ENCODE results near the gene DCAF15.

Gene DCAF15

DNA sequence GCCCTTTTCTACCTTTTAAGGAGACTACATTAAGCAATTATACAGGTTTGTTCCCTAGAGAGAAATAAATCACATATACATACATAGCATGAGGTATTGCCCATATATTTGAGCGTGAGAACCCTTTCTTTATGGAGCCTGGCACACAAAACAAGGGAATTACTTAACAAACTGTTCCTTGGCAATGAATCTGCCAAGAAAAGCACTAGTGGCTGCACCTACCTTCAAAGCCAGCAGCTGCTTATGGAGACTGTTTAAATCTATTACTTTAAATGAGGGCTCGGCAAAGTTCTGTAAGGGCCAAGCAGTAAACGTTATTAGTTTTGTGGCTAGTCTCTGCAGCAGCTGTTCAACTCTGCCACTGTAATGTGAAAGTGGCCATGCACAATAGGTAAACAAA, 46.8 kb downstream of the DCAF15 start:
- DNase-seq = no peak
- H3K4ac ChIP-seq (ENCODE audit: low read depth in 1 of 2, low read length in 2 of 2) = no peak overlapping the region
- no peak overlapping the region for H3K4me3 ChIP-seq (ENCODE audit: insufficient read depth in 1 of 2, low read depth in 1 of 2, low read length in 2 of 2)
- no peak overlapping the region for H2BK15ac ChIP-seq (ENCODE audit: low read depth, poor library complexity, severe bottlenecking)
- H3K9ac ChIP-seq (ENCODE audit: low read length) = no peak overlapping the region
- no peak overlapping the region for H2AFZ ChIP-seq (ENCODE audit: low read depth, low read length)
- peaks cover 6% of the 10 kb centered on the region for H3K4me1 ChIP-seq (ENCODE audit: control insufficient read depth, insufficient read depth, low read depth, low read length)
- peaks cover 46% of the 10 kb centered on the region for H3K79me1 ChIP-seq (replicated peaks; ENCODE audit: low read length, poor library complexity, severe bottlenecking)
- H3K14ac ChIP-seq (ENCODE audit: low read length in 2 of 2) = no peak overlapping the region
- no peaks in the 10 kb centered on the region for H3K27me3 ChIP-seq (ENCODE audit: control insufficient read depth in 1 of 2, insufficient read depth in 1 of 2, low read length in 2 of 2)
- H3K36me3 ChIP-seq (ENCODE audit: control insufficient read depth in 1 of 2, insufficient read depth in 2 of 2, low read depth in 1 of 2, low read length in 2 of 2) = peaks cover 13 to 42% of the 10 kb centered on the region in 2 experiments
- H3K18ac ChIP-seq (ENCODE audit: low read depth in 1 of 2, low read length in 2 of 2) = no peak overlapping the region
- no peak overlapping the region for H4K8ac ChIP-seq (ENCODE audit: low read length)
- H3K9me3 ChIP-seq (ENCODE audit: control insufficient read depth, low read length) = peaks cover 10% of the 10 kb centered on the region
- H4K91ac ChIP-seq (ENCODE audit: low read length) = no peak overlapping the region
- no peak overlapping the region for H3K4me2 ChIP-seq (ENCODE audit: low read length, poor library complexity, severe bottlenecking)
- H2BK12ac ChIP-seq (ENCODE audit: low read length in 2 of 2) = no peak overlapping the region
- H2BK120ac ChIP-seq (ENCODE audit: low read depth, low read length) = no peak overlapping the region
- no peak overlapping the region for H3K27ac ChIP-seq (ENCODE audit: low read length, poor library complexity, severe bottlenecking)
- no peak overlapping the region for H2BK5ac ChIP-seq (ENCODE audit: low read depth, low read length, poor library complexity, severe bottlenecking)
- WGBS = 96% methylated on average over 3 of the region's 3 CpGs
- H2AK5ac ChIP-seq (ENCODE audit: low read length, severe bottlenecking) = no peak overlapping the region
- H3K23ac ChIP-seq (ENCODE audit: low read length in 2 of 2) = no peak overlapping the region

DNA sequence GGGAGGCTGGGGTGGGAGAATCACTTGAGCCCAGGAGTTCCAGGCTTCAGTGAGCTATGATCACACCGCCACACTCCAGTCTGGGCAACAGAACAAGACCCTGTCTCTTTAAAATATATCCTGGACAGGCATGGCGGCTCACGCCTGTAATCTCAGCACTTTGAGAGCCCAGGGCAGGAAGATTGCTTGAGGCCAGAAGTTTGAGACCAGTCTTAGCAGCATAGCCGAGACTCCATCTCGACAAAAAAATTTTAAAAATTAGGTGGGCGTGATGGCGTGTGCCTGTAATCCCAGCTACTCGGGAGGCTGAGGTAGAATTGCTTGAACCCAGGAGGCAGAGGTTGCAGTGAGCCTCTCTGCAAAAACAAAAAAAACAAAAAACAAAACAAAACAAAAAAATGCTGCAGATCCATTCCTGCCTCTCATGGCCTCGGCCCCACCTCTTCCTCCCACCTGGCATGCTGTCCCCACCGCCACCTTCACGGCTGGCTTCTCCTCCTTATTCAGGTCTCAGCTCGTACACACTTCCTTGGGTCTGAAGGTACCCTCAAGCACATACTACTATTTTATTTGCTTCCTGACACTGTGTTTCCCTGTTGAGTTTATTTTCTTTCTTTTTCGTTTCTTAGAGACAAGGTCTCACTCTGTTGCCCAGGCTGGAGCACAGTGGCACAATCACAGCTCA, 48.5 kb downstream of the DCAF15 start:
- Histone ChIP-seq H4K91ac (ENCODE audit: low read length) (no peak overlapping the region), H3K18ac (ENCODE audit: low read depth in 1 of 2, low read length in 2 of 2) (no peak overlapping the region), H3K27ac (ENCODE audit: low read length, poor library complexity, severe bottlenecking) (no peak overlapping the region), H4K8ac (ENCODE audit: low read length) (no peak overlapping the region), H3K4me3 (ENCODE audit: insufficient read depth in 1 of 2, low read depth in 1 of 2, low read length in 2 of 2) (no peak overlapping the region), H3K9ac (ENCODE audit: low read length) (no peak overlapping the region), H2BK12ac (ENCODE audit: low read length in 2 of 2) (no peak overlapping the region), H2BK5ac (ENCODE audit: low read depth, low read length, poor library complexity, severe bottlenecking) (no peak overlapping the region), H2BK120ac (ENCODE audit: low read depth, low read length) (no peak overlapping the region), H3K14ac (ENCODE audit: low read length in 2 of 2) (no peak overlapping the region), H3K4me2 (ENCODE audit: low read length, poor library complexity, severe bottlenecking) (no peak overlapping the region), H3K36me3 (ENCODE audit: control insufficient read depth in 1 of 2, insufficient read depth in 2 of 2, low read depth in 1 of 2, low read length in 2 of 2) (peaks cover 13 to 33% of the 10 kb centered on the region in 2 experiments), H3K27me3 (ENCODE audit: control insufficient read depth in 1 of 2, insufficient read depth in 1 of 2, low read length in 2 of 2) (no peaks in the 10 kb centered on the region), H2AFZ (ENCODE audit: low read depth, low read length) (no peak overlapping the region), H3K23ac (ENCODE audit: low read length in 2 of 2) (no peak overlapping the region), H2AK5ac (ENCODE audit: low read length, severe bottlenecking) (no peak overlapping the region), H2BK15ac (ENCODE audit: low read depth, poor library complexity, severe bottlenecking) (no peak overlapping the region), H3K79me1 (replicated peaks; ENCODE audit: low read length, poor library complexity, severe bottlenecking) (peaks cover 40% of the 10 kb centered on the region), H3K4me1 (ENCODE audit: control insufficient read depth, insufficient read depth, low read depth, low read length) (peaks cover 7% of the 10 kb centered on the region), H3K4ac (ENCODE audit: low read depth in 1 of 2, low read length in 2 of 2) (no peak overlapping the region), H3K9me3 (ENCODE audit: control insufficient read depth, low read length) (peaks cover 10% of the 10 kb centered on the region)
- no peak for DNase-seq
- 96% methylated on average over 13 of the region's 13 CpGs for WGBS

DNA sequence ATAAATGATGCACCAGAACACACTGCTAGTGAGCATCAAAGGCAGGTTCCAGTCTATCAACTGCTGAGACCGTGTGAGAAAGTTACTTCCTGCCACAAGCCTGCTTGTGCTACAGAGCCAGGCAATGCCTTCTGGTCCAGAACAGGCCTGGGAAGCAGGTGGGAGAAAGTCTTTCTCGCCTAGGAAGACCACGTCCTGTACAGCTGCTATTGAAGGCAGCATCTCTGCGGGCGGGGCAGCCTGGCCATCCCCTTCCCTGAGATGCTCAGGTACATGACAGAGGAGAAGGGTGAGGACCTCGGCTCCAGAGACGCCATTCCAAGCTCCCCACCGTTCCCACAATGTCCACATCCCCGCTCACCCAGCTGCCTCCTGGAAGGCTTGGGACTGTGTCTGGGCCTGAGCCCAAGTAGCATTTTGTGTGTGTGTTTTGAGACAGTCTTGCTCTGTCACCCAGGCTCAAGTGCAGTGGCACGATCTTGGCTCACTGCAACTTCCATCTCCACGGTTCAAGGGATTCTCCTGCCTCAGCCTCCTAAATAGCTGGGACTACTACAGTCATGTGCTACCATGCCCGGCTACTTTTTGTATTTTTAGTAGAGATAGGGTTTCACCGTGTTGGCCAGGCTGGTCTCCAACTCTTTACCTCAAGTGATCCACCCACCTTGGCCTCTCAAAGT, 50.4 kb downstream of the DCAF15 start:
- Histone ChIP-seq H3K18ac (ENCODE audit: low read depth in 1 of 2, low read length in 2 of 2) (no peak overlapping the region), H2BK12ac (ENCODE audit: low read length in 2 of 2) (no peak overlapping the region), H3K27me3 (ENCODE audit: control insufficient read depth in 1 of 2, insufficient read depth in 1 of 2, low read length in 2 of 2) (no peaks in the 10 kb centered on the region), H2AFZ (ENCODE audit: low read depth, low read length) (no peak overlapping the region), H3K4me3 (ENCODE audit: insufficient read depth in 1 of 2, low read depth in 1 of 2, low read length in 2 of 2) (no peak overlapping the region), H3K4me1 (ENCODE audit: control insufficient read depth, insufficient read depth, low read depth, low read length) (peaks cover 9% of the 10 kb centered on the region), H3K14ac (ENCODE audit: low read length in 2 of 2) (no peak overlapping the region), H2BK120ac (ENCODE audit: low read depth, low read length) (no peak overlapping the region), H4K91ac (ENCODE audit: low read length) (no peak overlapping the region), H3K79me1 (replicated peaks; ENCODE audit: low read length, poor library complexity, severe bottlenecking) (peaks cover 23% of the 10 kb centered on the region), H3K36me3 (ENCODE audit: control insufficient read depth in 1 of 2, insufficient read depth in 2 of 2, low read depth in 1 of 2, low read length in 2 of 2) (peaks cover 9 to 18% of the 10 kb centered on the region in 2 experiments), H2BK5ac (ENCODE audit: low read depth, low read length, poor library complexity, severe bottlenecking) (no peak overlapping the region), H3K4me2 (ENCODE audit: low read length, poor library complexity, severe bottlenecking) (no peak overlapping the region), H2AK5ac (ENCODE audit: low read length, severe bottlenecking) (no peak overlapping the region), H3K9ac (ENCODE audit: low read length) (peak overlapping the region; percentile 62), H3K23ac (ENCODE audit: low read length in 2 of 2) (peak overlapping the region in 1 of 2 experiments; percentile 0), H3K27ac (ENCODE audit: low read length, poor library complexity, severe bottlenecking) (no peak overlapping the region), H3K9me3 (ENCODE audit: control insufficient read depth, low read length) (peaks cover 10% of the 10 kb centered on the region), H4K8ac (ENCODE audit: low read length) (no peak overlapping the region), H3K4ac (ENCODE audit: low read depth in 1 of 2, low read length in 2 of 2) (no peak overlapping the region), H2BK15ac (ENCODE audit: low read depth, poor library complexity, severe bottlenecking) (no peak overlapping the region)
- DNase-seq = no peak
- WGBS = 75% methylated on average over 10 of the region's 13 CpGs

DNA sequence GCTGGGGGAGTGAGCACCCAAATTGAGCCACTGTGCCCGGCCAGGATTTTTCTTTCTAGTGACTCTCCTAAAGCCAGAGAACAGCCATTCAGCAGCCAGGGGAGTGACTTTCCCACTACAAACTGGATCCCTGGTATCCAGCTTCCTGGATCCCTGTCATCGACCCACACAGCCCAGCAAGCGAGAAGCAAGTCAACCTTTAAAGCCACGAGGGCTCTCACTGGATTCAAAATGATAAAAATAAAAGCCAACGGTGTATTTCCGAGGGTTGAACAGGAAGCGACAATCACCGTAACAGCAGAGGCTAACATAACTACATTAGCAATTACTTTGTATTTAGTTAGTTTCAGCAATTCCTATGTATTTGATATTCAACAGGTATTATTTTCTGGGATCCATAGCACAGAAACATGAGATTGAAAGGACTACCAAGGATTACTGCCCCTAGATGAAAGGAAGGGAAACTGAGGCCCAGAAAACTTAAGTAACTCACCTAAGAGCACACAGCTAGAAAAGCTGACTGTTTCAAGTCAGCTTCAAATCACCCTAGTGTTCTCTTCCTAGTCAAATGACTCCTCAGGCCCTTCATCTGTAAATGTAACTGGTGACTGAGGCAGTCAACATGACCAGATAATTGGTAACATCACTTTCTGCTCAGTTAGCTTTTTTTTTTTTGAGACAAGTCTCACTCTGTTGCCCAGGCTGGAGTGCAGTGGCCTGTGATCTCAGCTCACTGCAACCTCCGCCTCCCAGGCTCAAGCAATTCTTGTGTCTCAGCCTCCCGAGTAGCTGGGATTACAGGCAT, 51.1 kb downstream of the DCAF15 start:
- Histone ChIP-seq H3K4me2 (ENCODE audit: low read length, poor library complexity, severe bottlenecking) (no peak overlapping the region), H2AK5ac (ENCODE audit: low read length, severe bottlenecking) (no peak overlapping the region), H3K14ac (ENCODE audit: low read length in 2 of 2) (no peak overlapping the region), H2BK5ac (ENCODE audit: low read depth, low read length, poor library complexity, severe bottlenecking) (no peak overlapping the region), H3K9ac (ENCODE audit: low read length) (peak overlapping the region; percentile 62), H2BK15ac (ENCODE audit: low read depth, poor library complexity, severe bottlenecking) (no peak overlapping the region), H3K36me3 (ENCODE audit: control insufficient read depth in 1 of 2, insufficient read depth in 2 of 2, low read depth in 1 of 2, low read length in 2 of 2) (peaks cover 5 to 12% of the 10 kb centered on the region in 2 experiments), H3K27me3 (ENCODE audit: control insufficient read depth in 1 of 2, insufficient read depth in 1 of 2, low read length in 2 of 2) (no peaks in the 10 kb centered on the region), H3K79me1 (replicated peaks; ENCODE audit: low read length, poor library complexity, severe bottlenecking) (peaks cover 16% of the 10 kb centered on the region), H2AFZ (ENCODE audit: low read depth, low read length) (no peak overlapping the region), H3K4ac (ENCODE audit: low read depth in 1 of 2, low read length in 2 of 2) (no peak overlapping the region), H4K8ac (ENCODE audit: low read length) (no peak overlapping the region), H2BK120ac (ENCODE audit: low read depth, low read length) (no peak overlapping the region), H3K4me1 (ENCODE audit: control insufficient read depth, insufficient read depth, low read depth, low read length) (peaks cover 9% of the 10 kb centered on the region), H3K23ac (ENCODE audit: low read length in 2 of 2) (no peak overlapping the region), H3K18ac (ENCODE audit: low read depth in 1 of 2, low read length in 2 of 2) (no peak overlapping the region), H3K27ac (ENCODE audit: low read length, poor library complexity, severe bottlenecking) (no peak overlapping the region), H3K9me3 (ENCODE audit: control insufficient read depth, low read length) (peaks cover 10% of the 10 kb centered on the region), H4K91ac (ENCODE audit: low read length) (no peak overlapping the region), H2BK12ac (ENCODE audit: low read length in 2 of 2) (no peak overlapping the region), H3K4me3 (ENCODE audit: insufficient read depth in 1 of 2, low read depth in 1 of 2, low read length in 2 of 2) (no peak overlapping the region)
- no peak for DNase-seq
- WGBS = 85% methylated on average over 7 of the region's 10 CpGs

All from mesenchymal stem cell (in vitro differentiated cells and primary cell).